Stimulated activated CD4-positive, alpha-beta T cell treated with anti-CD3 and anti-CD28 coated beads, Interleukin-1b, Interleukin-23, amount 100 ng/mL, for 24 hours (primary cell): ENCODE data around the gene RTP3.

Experiments
- DNase-seq, 4 experiments: peaks; one replicate each; pipeline ENCODE4 v3.0.0-alpha.2; 2020; ENCODE audit warnings: low read depth in 4 of 4, low spot score in 1 of 4

Gene RTP3

DNA sequence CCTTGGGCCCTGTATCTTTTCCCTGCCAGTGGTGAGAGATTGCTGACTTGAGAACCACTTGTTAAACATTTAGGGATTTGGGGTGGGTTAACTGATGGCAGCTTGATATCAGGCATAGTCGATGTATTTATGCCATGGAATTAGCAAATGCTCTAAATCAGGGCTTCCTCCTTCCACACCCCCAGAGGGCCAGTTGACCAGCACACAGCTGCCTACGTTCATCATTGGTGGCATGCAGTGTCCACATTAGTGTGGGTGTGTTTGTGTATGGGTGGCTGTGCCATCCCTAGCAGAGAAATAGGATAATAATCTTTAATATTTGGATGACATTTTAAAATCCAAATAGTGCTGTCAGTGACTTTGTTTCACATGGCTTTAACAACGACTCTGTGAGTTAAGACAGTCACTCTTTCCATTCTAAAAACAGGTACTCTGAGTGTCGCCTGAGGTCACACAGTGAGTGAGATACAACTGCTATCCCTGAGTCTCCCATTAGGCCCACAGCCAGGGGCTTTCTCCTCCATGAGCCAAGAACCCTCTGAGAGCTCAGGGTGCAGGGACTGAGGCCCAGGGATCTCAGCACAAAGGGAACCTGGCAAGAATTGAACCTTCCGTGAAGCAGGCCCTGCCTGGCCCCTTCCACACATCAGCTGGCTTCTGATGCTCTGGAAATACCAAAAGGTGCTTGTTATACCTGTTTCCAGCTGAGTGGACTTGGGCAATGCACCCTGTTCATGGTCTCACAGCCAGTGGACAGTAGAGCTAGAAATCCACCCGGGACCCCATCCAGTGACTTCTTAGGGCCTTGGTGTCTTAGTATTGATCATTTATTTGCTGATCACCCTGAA lies 28.8 kb upstream of the RTP3 start:
- DNase-seq: no peak

DNA sequence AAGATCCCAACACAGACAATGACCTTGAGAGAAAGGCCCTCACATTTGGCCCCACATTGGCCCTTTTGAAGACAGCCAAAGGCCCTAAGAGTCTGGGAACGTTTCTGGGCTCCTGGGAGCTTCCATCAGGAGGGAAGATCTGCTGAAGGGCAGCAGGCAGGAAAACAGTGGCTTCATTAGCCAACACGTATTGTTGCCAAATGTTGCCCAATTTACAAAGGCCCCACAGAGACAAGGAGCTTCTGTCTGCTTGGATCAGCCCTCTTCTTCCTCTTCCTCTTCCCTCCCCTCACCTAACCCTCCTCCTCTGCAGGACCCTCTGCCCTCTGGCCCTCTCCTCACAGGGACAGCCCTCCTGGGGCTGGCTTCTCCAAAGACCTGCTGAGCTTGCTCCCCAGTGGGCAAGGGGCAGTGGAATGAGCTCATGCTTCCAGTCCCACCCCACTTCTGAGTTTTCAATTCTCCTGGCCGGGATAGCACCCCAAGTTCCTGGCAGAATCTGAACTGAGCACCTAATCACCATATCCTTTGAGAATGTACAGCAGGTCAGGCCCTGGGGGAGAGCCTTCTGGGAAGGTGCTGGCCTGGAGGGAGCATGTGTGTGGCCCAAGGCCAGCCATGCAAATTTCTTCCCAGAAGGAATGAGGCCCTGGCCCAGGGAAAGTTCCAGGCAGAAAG lies 28.0 kb upstream of the RTP3 start:
- no peak for DNase-seq

DNA sequence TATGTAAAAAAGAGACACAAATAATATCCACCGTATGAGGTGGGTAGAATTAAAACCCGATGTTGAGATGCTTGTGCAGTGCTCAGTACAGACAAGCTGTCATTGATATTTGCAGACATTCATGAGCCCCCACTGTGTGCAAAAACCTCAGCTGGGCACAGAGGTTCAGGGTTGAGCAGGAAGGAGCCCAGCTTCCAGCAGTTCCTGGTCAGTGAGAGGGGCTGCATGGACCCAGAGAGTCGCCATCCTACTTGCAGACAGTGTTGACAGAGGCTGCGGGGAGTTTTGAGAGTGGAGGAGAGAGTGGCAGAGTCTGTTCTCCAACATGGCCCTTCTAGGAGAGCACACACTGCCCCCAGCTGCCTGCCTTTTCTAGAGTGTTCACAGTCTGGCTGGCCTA lies 26.9 kb upstream of the RTP3 start:
- DNase-seq: no peak

DNA sequence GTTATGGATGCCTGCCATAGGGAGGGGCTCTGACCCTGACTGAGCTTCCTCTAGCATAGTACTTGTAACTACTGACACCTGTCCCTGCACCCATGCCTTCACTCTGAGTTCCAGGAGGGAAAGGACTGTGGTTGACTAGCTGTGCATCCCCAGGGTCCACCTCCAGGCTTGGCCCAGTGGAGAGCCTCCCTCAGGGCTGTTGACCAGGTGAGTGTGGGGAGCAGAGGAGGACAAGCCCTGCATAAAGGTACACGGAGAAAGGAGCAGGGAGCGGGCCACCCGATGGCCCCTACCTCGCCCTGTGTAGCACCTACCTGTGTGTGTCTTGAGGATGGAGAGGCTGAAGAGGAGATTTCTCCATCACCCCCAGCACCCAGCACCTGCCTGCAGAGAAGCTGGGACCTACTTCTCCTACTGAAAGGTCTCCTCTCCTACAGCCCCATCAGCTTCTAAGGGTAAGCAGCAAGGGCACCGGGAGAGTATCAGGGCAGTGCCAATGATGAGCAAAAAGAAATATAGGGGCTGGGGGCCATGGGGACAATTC lies 26.3 kb upstream of the RTP3 start:
- no peak for DNase-seq

DNA sequence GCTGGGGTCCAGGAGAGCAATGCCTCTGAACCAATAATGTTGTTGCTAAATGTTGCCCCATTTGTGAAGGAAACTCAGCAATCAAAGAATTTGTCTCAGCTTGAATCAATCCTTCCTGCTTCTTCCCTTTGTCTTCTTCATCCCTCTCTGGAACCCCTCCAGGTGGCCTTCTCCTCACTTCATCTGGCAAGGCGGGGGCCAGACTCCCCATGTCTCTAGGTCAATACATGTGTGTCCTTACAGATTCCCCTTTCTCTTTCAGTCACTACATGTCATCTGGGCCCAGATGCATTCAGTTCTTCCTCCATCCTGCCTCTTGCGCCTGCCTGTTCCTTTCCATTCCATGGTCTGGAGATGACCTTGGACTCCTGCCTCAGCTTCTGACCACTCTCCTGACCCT lies 25.0 kb upstream of the RTP3 start:
- DNase-seq: no peak

DNA sequence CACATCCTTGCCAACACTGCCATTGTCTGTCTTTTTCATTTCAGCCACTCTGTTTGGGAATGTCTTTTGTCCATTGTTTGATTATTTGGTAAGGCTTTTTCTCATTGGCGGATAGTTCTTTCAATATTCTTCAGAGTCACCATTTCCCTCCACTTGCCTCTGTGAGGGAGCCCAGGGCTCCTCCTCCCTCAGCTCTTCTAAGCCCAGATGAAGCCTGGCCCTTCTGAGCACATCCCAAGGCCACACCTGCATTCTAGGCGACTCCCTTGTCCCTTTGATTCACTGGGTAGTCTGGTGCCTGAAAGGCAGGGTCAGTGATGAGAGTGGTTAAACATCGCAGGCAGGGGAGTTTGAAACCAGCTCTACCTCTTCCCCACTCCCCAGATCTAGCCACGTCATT lies 20.6 kb upstream of the RTP3 start:
- no peak for DNase-seq

DNA sequence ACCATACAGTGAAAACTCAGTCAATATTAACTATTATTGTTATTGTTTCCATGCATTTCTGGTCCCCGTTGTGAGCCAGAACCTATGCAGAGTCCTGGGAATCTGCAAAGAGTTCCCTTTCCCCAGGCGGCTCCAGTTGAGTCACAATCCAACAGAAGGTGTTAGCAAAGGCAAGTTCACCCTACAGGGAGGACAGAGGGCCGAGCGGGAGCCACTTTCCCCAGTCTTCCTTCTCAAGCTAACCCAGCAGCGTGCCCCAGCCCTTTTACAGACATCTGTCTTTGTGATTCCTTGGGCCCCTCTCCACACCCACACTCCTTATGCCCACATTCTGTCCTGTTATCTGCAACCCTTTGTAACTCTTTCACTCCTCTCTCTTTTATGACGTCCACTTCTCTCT lies 20.0 kb upstream of the RTP3 start:
- no peak for DNase-seq

DNA sequence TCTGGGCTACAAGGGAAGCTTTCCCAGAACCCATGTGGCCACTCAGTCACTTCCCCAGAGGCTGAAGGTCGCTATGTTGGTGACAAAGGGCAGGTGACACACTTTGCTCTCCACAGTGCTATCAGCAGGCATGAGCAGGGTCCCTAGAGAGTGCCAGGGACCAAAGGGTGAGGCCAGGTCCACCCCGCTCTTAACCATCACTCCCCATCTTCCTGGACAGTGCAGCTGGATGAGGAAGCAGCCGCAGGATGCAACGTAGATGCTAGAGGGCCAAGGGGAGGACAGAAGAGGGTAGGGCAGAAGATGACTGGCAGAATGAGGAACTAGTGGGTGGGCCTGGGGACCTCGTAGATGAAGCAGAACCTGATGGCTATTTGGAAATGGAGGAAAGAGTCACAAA lies 19.4 kb upstream of the RTP3 start:
- no peak for DNase-seq

DNA sequence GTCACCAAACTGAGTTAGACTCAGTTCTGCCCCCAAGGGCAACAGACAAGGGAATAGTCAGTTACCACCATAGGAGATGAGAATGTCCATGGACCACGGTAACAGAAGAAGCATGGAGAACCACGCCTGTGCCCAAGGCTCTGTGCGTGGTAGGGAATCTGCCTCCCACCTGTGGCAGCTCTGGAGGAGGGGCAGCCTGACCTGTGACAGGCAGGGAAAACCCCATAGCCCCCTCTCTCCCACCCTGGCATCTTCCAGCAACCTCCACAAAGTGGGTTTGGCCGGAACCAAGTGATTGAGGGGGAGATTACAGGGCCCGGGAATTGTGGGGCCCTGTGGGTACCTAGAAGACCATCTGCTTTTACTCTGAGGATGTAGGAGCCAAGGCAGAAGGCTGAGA lies 18.8 kb upstream of the RTP3 start:
- no peak for DNase-seq

DNA sequence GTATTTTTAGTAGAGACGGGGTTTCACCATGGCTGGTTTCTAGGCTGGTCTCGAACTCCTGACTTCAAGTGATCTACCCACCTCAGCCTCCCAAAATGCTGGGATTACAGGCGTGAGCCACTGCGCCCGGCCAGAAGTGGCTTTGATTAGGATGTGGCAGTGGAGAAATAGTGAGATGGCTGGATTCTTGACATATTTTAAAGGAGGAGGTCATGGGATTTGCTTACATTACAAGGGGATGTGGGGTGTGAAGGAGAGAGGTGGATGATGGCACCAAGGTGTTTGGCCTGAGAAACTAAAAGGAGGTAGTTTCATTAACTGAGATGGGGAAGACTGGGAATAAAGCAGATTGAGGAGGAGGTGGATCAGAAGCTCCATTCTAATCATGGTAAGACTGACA lies 18.1 kb upstream of the RTP3 start:
- DNase-seq: no peak

DNA sequence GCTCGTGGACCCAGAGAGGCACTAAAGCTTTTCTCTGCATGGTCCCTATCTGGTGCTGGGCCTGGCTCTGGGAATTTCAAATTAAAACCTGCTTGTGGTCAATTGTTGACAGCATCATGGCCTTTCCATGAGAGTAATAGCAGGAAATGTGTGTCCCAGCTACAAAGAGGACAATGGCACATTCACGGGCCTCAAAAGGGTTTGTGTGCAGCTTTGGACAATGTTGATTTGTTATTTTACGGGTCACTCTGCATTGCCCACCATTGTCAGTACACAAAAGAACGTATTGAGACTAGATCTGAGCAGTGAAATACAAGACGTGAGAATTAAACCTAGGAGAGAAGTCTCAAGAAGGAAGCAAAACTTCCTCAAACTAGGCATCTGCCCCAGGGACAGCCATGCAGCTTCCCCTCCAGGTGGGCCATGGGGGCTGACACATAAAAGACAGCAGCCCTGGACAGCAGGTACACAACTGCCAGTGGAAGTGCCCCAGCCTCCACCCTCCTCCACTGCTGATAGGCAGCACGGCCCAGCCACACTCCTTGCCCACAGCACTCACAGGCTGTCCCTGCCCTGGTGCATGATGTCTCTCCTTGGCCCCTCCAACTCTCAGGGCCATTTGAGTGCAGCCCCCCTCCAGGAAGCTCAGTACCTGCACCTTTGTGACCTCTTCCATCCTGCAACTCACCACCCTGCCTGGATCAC lies 17.1 kb upstream of the RTP3 start:
- DNase-seq: no peak

DNA sequence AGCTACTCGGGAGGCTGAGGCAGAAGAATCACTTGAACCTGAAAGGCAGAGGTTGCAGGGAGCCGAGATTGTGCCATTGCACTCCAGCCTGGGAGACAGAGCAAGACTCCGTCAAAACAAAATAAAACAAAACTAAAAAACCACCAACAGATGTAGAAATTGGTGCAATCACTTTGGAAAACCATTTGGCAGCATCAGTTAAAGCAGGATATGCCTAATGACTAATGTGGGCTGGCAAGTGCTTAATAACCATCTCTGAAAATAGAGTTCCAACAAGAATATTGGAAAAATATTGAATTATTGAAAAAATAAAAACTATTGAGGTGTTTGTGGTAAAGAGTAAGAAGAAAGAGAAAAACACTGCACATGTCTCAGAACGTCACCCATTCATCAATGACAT lies 16.1 kb upstream of the RTP3 start:
- DNase-seq: no peak

DNA sequence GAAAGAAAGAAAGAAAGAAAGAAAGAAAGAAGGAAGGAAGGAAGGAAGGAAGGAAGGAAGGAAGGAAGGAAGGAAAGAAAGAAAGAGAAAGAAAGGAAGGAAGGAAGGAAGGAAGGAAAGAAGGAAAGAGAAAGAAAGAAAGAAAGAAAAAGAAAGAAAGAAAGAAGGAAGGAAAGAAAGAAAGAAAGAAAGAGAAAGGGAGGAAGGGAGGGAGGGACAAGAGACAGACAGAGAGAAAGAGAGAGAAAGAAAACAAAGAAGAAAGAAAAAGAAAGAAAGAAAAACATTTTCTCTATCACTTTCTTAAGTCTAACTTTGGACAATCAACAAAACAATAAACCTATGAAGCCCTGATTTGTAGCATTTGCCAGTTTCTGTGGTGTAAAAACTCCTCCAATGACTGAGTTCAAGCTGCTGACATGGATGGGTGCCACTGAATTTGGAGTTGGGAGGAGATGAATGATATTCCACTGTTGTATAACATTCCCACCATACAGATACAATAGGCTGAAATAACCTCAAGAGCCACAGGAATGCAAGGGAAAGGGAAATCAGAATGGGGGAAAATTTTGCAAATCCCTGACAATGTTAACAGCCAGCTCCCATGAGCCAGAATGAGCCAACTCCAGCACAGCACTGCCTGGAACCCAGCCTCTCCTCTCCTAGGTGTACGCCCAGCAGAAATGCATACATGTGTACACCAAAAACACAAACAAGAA lies 15.0 kb upstream of the RTP3 start:
- DNase-seq: no peak

DNA sequence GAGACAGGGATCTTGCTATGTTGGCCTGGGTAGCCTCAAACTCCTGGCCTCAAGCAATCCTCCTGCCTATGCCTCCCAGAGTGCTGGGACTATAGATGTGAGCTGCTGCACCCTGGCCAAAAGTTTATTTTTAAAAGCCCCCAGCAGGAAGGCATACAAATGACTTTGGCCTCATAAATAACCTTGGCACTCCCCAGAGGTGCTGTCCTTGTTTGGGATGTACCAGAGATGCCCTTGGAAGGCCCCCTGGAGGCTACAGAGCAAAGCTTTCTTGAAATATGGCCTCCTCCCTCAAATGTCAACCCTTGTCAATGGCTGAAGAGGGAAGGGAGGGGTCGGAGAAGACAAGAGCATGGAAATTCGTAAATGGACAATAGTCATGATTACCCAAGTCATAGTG lies 14.0 kb upstream of the RTP3 start:
- DNase-seq: no peak

DNA sequence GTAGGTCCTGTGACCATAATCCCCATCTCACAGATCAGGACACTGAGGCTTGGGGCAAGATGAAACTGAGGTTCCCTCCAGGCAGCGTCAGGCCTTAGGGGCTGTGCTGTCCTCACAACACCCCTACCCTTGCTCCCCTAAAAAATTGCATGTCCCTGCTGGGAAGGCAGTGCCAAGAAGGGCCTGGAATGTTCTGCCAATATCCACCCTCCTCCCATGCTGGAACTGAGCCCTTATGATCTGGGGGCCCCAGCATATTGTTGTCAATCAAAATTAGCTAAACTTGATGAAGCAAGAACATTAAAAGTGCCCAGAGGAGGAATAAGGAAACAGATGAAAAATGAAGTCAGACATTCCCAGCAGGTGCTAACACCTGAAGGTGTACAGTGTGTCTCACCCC lies 13.4 kb upstream of the RTP3 start:
- no peak for DNase-seq

DNA sequence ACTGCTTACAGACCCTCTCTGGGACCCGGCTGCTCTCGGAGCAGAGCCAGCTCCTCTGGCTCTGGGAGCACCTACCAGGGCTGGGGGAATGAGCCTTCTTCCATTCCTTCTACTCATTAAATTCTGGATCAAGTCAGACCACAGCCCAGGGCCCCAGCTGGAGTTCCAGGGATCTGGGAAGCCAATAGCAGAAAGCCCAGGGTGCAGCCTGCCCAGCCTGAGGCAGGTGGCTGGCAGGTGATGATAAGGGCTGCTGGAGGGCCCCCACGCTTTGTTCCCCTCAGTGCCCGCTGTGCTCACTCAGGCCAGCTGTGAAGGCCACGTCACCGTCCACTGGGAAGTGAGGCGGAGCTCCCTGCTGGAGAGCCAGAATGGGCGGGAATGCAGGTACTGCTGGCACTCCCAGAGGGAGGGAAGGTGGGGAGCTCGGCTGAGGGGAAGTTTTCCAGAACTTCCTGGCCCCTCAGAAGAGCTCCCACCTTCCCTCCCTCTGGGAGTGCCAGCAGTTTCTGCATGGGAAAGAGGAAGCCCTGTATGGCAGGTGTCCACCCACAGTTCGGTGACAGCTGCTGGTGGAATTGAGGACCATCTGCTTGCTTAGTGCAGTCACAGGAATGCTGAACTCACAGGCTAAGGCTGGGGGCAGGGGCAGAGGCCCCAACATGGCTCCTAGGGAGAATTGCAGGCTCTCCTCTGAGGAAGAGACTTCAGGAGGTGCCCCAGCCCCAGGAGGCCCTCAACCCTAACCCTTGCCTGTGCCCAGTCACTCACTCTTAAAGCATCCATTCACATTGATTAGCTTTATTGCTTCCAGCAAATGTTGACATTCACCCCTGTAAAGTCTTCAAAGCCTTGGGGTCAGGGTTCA lies 12.6 kb upstream of the RTP3 start:
- DNase-seq: no peak

DNA sequence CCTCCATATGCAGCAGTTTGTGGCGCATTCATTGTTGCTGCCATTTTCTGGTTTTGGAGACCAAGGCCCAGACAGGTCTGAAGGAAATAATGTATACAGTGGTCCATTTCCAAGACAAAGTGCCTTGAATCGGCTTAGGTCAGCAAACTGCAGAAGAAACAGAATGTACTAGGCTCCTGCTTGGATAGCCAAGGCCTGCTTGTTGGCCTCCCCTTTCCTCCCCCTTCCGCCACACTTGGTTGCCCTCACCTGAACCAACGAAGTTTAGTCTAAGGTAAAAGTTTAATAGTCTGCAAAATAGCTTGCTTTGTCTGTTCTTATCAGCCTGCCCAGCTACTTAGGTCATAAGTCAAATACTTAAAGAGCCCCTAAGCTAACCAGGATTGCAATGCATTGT lies 12.0 kb upstream of the RTP3 start:
- no peak for DNase-seq

DNA sequence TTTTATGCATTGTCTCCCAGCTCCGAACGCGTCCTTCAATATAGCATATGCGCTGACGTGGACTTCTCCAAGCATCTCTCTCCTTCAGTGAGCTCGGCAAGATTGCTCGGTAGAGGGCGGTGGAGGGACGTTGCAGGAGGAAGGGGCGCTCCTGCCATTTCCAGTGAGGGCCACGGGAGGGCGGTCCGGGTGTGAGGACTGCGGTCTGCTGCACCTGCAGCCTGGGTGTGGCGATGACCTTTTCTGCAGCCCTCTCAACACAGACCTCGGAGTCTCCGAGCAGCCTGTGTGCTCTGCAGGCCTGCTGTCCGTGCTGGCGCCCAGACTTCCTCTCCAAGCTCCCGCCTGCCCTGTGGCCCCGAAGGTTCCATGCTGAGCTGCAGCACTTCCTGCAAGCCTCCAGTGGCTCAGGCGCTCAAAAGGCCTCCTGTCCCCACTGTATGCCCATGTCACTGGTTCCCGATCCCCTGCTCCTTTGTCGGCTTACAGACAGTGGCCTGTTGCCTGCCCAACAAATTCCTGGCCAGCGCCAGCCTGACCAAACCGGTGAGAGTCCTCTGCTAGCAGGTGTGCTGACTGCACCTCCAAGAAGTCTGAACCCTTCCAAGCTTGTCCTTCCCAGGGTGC lies 8.9 kb upstream of the RTP3 start:
- peak; percentile 82 to 89 (median 87) for DNase-seq

DNA sequence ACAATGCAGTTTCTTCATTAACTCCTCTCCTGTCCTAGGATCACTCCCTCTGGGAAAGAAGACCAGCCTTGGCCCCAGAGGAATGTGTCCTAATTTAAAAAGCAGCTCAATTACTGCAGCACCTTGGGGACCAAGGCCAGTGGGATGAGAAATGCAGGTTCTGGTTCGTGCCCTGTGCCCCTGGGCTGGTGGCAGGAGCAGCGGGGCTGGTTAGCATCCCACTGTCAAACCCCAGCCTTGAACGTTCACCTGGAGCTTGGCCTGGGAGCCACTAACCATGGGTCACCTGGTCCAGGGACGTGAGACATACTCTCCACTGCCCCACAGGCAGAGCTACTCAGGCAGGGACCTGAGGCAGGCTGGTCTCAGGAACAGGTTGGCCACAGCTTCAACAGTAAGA lies 8.4 kb upstream of the RTP3 start:
- DNase-seq: no peak

DNA sequence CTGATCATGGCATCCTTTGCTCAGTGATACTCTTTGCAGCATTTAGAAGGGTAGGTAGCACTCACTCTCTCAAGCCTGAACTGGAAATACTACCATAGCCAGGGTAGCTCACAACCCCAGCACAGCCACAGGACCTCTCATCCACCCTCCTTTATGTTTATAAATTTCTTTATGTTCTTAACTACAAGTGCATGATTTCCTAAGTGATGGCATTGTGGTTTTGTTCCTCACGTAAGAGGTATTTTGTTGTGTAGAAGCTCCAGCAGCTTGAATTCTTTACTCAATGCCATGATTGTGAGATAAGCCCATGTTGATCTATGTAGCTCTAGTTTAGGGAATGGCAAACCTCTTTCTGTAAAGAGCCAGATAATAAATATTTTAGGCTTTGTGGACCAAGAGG lies 7.9 kb upstream of the RTP3 start:
- no peak for DNase-seq
